Measurements from ENCODE around the gene PTPA.
A peak's percentile ranks its signal among the peaks of the same experiment; 100 is the strongest.
"Not testable (repeated sequence)": the region's sequence is repeated elsewhere in the genome, so short reads cannot be mapped to it uniquely, and the experiment has no call there.

Gene PTPA

DNA sequence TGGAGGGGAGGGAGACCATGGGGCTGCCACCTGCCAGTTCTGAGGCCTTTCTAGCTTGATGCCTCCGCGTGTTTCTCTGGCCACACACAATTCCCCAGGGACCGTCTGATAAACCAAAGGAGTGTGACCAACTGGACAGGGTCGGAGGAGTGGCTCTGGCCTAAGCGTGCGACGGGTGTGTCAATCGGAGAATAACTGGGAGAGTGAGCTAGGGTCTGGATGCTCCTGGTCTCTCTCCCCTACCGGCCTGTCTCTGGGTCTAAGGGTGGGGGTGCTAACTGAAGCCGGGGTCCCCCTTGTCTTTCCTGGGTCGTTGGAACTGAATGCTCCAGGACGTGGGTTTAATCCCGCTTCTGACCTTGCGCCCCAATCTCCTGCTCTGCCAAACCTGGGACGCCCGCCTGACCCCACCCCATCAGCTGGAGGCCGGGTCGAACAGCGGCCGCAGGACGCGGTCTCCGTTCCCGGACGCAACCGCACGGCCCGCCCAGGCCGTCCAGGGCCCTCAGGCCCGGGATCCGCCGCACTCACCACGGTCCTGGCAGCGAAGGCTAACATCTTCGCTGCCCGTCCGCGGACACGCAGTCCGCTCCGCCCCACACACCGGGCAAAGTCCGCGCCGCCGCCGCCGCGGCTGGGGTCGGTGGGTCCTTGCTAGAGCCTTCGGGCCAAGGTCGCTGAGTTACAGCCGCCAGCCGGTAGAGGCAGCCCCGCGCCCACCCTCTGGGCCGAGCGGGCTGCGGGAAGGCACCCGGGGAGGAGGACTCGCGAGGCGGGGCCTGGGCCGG is 1.1 kb upstream of the PTPA start:
- DNase-seq (ENCODE audit: low read depth): no peak

DNA sequence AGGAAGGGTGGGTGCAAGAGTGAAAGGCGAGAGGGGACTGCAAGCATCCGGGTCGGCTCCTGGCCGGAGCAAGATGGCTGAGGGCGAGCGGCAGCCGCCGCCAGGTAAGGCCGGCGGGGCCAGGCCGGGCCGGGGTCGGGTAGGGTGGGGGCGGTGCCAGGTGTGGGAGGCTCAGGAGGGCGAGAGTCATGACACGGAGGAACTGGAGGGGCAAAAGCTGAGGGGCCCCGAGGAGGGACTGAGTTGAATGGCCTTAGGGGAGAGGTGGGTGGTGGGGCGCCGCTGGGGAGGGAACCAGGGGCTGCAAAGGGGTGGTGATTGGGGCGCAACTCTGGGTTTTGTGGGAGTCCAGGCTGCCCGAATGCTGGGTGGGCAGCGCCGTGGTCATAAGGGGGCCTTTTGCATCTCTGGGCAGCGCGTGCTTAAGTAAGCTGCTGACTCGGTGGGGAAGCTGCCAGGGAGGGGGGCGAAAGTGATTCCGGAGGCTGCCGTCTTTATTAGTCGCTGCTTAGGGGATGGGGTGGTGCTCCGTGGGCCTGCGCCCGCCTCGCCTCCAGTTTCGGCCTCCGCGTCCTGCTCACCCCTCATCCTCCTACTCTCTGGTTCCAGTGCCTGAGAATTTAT is 425 bp downstream of the PTPA start:
- no peak for DNase-seq (ENCODE audit: low read depth)

GRCh38 chr9:129112526-129112925 is 1.3 kb downstream of the PTPA start:
- not testable (repeated sequence) for DNase-seq (ENCODE audit: low read depth)

DNA sequence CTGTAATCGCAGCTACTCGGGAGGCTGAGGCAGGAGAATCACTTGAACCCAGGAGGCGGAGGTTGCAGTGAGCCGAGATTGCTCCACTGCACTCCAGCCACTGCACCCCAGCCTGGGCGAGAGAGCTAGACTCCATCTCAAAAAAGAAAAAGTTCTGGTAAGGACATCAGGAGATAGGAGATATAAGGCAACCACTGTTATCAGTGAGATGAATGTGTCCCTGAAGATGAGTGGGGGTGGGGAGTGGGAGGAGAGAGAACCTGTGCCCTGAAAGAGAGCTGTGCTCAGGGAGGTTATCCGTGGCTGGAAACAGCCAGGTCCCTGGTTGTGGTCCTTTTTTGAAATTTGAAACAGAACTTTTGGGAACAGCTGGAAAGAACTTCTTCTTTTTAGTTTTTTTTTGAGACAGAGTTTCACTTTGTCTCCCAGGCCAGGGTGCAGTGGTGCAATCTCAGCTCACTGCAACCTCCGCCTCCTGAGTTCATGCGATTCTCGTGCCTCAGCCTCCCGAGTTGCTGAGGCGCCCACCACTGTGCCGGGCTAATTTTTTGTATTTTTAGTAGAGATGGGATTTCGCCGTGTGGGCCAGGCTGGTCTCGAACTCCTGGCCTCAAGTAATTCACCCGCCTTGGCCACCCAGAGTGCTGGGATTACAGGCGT is 2.6 kb downstream of the PTPA start:
- DNase-seq (ENCODE audit: low read depth): no peak

- DNase-seq (ENCODE audit: low read depth): no peak
These were observed 7.6 kb downstream of the PTPA start for GRCh38 chr9:129118799-129119198.

DNA sequence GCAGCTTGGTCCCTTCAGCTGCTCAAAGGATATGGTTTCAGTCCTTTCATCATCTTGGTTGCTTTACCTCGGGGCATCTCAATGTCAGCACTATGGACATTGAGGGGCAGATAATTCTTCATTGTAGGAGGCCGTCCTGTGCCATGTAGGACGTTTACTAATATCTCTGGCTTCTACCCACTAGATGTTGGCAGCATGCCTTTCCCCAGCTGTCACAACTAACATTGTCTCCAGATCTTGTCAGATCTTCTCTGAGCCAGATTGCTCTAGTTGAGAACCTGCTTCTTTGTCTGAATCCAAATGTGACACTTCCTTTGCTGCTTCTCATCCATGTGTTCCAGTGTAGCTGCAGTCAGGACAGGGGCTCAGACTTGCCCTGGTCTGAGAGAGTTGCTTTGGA is 10.3 kb downstream of the PTPA start:
- no peak for DNase-seq (ENCODE audit: low read depth)

- no peak for DNase-seq (ENCODE audit: low read depth)
These were observed 10.9 kb downstream of the PTPA start for GRCh38 chr9:129122133-129122532.

DNA sequence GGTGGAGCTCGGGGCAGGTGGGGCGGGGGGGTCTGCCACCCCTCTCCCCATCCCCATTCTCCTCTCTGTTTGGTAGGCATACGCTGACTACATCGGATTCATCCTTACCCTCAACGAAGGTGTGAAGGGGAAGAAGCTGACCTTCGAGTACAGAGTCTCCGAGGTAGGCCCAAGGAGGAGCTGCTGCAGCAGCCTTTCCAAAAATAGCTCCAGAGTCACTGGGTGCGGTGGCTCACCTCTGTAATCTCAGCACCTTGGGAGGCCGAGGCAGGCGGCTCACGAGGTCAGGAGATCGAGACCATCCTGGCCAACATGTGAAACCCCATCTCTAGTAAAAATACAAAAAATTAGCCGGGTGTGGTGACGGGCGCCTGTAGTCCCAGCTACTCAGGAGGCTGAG is 11.8 kb downstream of the PTPA start:
- not testable (repeated sequence) for DNase-seq (ENCODE audit: low read depth)

DNA sequence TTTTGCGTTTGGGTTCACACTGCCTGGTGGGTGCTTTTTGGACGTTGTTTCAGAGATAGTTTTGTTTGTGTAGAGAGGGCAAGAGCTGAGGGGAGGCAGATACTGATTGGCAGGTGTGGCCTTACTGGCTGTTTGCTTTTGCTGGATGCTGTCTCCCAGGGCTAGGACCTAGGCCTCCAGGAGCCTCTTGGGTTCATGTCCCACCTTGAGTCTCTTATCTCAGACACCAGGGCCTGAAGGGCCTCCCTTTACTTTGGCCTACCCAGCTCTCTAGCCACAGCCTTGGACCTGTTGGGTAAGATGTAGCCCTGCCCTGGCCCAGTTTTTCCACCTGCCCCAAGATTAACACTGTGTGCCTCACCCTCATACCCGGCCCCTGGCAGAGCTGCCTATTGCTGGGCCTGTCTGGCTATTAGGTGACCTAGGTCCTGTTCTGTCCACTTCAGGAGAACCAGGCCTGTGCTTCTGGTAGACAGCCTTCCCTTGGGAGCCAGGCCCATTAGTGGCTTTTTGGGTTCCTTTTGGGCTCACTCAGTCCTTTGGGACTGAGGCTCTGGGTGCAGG is 13.4 kb downstream of the PTPA start:
- DNase-seq (ENCODE audit: low read depth): no peak

DNA sequence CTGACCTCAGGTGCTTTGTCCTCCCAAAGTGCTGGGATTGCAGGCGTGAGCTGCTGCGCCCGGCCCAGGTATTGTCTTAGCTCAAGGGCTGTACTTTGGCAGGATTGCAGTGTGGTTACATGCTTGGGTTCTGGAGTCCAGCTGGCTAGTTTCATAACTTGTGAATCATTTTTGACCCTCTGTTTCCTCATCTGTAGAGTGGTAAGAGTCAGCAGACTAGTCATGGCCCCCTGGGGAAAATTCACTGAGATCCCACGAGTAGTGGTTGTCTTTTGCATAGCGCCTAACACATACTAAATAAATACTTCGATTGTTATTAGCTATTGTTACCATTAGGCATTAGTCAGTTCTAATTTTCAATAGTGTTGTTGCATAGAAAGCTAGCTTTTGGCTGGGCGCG is 14.3 kb downstream of the PTPA start:
- peak; percentile 76 for DNase-seq (ENCODE audit: low read depth)

DNA sequence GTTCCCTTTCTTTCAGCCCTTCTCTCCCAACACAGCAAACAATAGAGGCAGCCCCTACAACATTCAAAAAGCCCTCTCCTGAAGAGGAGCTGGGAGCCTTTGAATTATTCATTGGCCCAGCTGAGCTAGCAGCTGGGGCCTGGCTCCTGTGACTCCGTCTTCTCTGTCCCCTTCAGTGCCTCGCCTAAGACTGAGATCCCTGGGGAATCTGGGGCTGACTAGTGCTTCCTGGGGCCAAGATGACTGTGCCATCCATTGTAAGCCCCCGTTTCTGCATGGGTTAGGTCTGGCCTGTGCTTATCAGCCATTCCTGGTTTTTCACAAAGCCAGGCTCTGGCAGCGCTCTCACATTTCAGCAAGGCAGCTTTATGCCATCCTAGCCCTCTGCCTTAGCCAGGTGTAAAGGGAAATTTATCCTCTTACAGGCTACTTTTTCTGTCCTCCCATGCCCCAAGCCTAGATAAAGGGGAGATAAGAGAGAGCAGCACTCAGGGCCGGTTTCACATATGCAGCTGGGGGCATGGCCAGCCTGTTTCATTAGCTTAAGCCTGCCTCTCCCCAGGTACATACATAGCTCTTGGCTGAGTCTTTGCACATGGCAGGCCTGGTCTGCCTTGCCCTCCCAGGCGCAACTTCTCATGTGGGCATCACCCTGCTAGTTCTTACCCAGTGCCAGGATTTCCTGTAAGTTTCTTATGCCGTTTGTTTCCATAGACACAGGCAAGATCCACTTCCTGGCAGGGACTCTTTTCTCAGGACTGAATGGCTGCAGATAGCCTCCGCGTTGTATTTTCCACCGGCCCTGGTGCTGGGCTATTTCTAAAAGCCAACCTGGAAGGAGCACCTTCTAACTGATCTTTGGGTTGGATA is 15.8 kb downstream of the PTPA start:
- no peak for DNase-seq (ENCODE audit: low read depth)

DNA sequence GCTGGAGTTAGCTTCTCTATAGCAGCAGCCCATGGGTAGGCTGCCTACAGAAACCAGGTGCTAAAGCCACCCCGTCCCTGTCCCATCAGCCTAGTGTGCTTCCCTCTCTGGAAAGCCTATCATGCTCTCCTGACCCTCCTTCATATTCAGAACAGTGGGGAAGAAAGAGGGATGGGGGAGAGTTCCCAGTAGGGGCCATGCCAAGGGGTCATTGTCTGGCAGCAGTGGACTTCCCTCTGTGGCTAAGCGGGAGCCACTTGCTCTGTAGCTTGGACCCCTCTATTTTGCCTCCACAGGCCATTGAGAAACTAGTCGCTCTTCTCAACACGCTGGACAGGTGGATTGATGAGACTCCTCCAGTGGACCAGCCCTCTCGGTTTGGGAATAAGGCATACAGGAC is 17.5 kb downstream of the PTPA start:
- no peak for DNase-seq (ENCODE audit: low read depth)

GRCh38 chr9:129130271-129130670 is 19.1 kb downstream of the PTPA start:
- not testable (repeated sequence) for DNase-seq (ENCODE audit: low read depth)

GRCh38 chr9:129130791-129131190 is 19.6 kb downstream of the PTPA start:
- DNase-seq (ENCODE audit: low read depth): no peak

DNA sequence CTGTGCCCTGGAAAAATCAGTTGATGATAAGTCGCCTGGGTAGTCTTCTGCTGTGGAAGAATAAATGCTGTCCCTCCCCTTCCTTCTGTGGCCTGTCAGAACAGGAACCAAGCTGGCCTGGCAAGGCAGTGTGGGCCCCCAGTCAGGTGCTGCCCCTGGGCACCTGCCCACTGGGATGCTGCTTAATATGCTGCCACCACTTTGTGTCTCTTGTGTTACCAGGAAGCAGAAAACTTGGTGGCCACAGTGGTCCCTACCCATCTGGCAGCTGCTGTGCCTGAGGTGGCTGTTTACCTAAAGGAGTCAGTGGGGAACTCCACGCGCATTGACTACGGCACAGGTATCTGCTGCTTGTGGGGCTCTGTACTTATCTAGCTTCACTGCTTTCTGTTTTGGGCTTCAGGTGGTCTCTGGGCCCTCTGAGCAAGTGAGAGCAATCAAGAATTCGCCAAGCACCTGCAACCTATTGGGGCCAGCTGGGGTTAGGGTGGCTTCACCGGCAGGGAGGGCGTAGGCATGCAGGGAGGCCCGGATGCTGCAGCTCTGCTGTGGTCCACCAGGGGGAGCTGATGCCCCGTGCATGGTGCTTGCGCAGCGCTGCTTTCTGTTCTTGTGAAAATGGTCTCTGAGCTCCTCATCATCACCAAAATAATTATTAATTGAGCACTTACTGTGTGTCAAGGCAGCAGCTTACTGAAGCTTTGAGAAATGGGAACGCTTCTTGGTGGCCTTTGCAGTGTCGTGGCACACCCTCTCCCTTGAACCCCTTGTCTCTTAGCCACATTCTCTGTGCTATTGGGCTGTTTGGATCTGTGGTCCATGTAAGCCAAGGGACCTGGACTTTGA is 20.3 kb downstream of the PTPA start:
- DNase-seq (ENCODE audit: low read depth): no peak

DNA sequence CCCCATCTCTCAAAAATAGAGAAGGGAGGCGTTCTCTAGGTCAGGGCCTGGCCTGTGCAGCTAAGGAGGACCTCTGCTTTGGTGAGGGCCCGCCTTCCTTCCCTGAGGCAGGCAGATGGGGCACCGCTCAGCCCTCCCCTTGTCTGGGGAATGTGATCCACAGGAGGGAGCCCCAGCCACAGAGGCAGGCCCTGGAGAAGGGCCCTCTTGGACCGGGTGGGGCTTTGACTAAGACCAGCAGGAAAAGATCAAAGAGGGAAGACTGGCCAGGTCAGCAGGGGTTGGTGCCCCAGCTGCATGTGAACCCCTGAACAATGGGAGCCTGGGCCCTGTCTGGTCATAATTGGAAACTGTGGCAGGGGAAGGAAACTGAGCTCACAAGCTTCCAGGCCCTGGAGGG is 21.9 kb downstream of the PTPA start:
- no peak for DNase-seq (ENCODE audit: low read depth)

- no peak for DNase-seq (ENCODE audit: low read depth)
These were observed 24.3 kb downstream of the PTPA start for GRCh38 chr9:129135476-129135875.

GRCh38 chr9:129136446-129137035 is 25.3 kb downstream of the PTPA start:
- no peak for DNase-seq (ENCODE audit: low read depth)

GRCh38 chr9:129137292-129138143 is 26.3 kb downstream of the PTPA start:
- DNase-seq (ENCODE audit: low read depth): no peak

- DNase-seq (ENCODE audit: low read depth): no peak
These were observed 26.9 kb downstream of the PTPA start for GRCh38 chr9:129138144-129138462.

Measured in non-pigmented ciliary epithelial cell (primary cell).